Activated T-cell treated with anti-CD3 and anti-CD28 coated beads for 4 hours (primary cell): ENCODE measurements around the gene SCNN1B.
"Not testable (repeated sequence)": the region's sequence is repeated elsewhere in the genome, so short reads cannot be mapped to it uniquely, and the experiment has no call there.

Source experiments
- DNase-seq: peaks from one replicate; pipeline ENCODE4 v3.0.0-alpha.2; 2020

The SCNN1B gene

GRCh38 chr16:23382279-23382678 lies 80.2 kb downstream of the SCNN1B start:
- DNase-seq: no peak

GRCh38 chr16:23383881-23384280 lies 81.8 kb downstream of the SCNN1B start:
- no peak for DNase-seq

DNA sequence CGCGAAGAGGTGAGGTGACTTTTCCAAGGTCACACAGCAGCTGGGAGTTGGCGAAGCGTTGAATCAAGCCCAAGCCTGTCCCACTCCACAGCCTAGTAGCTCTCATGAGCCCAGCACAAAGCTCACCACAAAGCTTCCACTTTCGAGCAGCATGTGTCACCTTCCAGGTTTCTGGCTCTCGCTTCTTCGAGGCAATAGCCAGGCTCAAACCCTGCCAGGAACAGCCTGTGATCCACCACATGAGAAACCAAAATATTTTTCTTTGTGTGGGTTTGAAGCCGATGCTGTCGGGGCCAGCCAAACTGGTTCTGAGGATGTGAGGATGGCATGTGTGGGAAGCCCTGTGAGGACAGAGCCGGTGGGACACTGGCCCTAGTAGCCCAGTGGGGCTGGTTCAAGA lies 82.8 kb downstream of the SCNN1B start:
- DNase-seq: no peak

- DNase-seq: no peak
Observed at GRCh38 chr16:23385441-23385840, 83.3 kb downstream of the SCNN1B start.

DNA sequence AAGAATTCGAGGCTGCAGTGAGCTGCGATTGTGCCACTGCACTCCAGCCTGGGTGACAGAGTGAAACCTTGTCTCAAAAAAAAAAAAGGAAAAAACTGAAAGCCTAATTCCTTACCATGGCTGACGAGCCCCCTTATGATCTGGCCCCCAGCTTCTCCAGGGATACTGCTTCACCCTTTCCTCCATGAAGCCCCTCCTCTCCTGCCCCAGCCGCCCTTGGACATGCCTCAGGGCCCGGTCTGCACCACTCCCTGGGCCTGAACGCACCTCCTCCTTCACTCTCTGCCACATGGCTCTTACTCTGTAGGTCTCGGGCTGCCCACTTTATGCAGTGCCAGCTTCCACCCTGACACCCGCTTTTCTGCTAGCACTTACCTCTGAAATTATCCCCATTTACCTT lies 85.6 kb downstream of the SCNN1B start:
- DNase-seq: no peak

- no peak for DNase-seq
Observed at GRCh38 chr16:23388786-23389185, 86.7 kb downstream of the SCNN1B start.

GRCh38 chr16:23389201-23389600 lies 87.1 kb downstream of the SCNN1B start:
- no peak for DNase-seq

- DNase-seq: not testable (repeated sequence)
Observed at GRCh38 chr16:23389936-23390335, 87.8 kb downstream of the SCNN1B start.

DNA sequence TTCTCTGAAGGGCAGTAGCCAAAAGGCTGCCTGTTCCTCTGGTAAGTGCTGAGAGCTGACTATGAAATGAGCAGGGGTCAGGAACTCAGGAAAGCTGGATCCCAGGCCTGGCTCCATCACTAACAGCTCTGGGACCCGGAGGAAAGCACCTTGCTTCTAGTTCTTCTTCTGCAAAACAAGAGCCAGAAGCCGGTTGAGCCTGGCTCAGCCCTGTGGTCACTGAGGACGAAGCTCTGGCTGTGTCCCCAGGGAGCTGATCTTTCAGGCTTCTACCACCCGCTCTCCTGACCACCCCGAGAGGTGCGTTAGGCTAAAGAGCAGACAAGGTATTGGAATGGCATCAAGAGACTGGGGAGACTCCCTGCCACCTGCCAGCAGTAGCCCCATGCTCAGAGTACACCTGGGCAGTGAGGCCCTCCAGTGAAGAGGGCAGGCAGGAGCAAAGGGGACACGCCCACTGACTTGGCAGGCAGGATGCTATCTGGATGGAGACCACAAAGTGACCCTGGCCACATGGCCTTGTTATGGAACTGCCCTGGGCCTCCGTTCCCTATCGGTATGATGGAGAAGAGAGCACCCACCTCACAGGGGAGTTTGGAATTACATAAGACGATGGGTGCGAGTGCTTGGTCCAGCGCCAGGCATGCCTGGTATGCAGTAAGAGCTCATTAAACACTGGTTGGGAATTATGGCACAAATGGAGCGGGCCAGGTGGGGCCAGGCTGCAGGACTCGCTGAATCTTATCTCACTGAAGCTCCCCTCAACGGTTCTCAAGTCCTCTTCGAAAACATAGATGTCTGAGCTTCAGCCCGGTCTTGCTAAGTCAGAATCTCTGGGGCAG lies 89.5 kb downstream of the SCNN1B start:
- DNase-seq: no peak

GRCh38 chr16:23392223-23392600 lies 90.1 kb downstream of the SCNN1B start:
- DNase-seq: no peak

DNA sequence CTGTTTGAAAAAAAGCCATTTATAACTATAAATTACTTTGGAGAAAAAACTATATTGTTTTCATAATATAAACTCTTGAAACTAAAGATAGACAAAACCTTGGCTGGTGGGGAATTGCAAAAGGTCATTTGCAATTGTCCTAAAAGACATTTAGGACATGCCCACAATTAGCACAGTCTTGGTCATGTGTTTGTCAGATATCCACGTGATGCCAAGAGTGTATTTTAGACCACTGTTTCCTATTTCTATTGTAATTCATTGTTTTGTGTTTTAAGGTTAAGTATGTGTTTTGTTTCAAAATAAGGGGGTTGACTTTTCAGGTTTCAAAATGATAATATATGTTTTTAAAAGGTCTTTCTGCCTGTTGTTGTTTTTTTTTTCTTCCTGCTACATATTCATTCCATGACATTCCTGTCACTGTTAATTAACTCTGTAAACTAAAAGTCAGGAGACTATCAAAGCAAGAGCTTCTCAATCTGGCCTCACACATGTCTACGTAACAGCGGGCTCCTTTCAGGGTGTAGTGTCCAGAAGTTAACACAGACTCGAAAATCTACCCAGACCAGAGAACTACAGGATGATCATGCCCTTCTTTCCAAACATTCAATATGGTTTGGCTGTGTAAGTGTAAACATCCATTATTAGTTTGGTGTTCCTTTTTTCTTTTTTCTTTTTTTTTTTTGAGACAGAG lies 92.2 kb downstream of the SCNN1B start:
- DNase-seq: no peak

- no peak for DNase-seq
Observed at GRCh38 chr16:23395732-23396131, 93.6 kb downstream of the SCNN1B start.

DNA sequence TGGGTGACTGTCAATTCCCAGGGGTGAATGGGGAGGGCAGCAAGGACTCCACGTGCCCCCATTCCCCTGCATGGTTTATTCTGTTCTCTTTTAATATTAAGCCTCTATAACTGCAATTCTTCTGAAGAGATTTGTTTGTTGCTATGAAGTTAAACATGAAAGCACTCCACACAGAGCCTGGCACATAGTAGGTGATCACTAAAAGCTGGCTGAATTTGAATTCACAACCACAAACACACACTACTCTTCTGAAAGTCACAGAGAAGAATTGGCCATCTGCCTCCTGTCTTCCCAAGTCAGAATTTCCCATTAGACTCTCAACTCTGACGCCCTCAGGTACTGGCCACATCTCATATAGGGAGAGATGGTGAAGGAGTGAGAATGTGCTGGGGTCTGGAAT lies 95.4 kb downstream of the SCNN1B start:
- DNase-seq: no peak

- no peak for DNase-seq
Observed at GRCh38 chr16:23398987-23399805, 97.1 kb downstream of the SCNN1B start.

- not testable (repeated sequence) for DNase-seq
Observed at GRCh38 chr16:23400447-23400846, 98.3 kb downstream of the SCNN1B start.

GRCh38 chr16:23401139-23401538 lies 99.0 kb downstream of the SCNN1B start:
- DNase-seq: no peak

DNA sequence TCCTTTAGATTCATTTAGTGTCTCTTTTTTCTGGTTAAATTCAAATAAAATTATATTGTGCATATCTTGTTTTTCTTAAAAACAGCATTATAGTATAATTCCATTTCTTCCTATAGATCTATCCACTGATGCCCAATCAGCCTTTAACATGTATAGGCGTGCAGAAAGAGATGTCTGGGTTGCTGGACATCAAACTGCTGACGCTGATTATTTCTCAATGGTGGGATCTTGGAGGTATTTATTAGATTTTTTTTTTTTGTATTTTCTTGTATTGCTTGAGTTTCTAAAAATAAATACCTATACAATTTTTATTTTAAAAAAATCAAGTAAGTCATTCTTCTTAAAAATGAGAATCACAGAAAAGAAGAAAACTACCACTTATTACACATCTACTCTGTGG lies 100.0 kb downstream of the SCNN1B start:
- DNase-seq: no peak

DNA sequence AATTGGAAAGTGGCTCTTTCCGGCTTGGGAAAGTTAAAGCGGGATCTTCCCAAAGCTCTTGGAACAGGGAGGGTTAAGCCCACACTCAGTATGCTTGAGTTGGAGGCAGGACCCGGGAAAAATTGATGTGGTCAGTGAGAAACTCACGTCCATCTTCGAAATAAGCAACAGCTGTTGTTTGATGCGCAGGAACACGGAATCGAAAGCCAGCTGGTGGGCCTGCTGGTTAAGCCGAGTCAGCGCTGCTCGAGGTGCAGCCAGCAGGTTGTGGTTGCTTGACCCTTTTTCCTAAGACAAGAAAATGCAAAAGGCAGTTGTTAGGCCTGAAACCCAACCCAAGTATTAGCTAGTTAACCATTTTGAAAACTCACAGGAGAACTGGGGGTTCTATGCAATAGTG lies 101.4 kb downstream of the SCNN1B start:
- no peak for DNase-seq

DNA sequence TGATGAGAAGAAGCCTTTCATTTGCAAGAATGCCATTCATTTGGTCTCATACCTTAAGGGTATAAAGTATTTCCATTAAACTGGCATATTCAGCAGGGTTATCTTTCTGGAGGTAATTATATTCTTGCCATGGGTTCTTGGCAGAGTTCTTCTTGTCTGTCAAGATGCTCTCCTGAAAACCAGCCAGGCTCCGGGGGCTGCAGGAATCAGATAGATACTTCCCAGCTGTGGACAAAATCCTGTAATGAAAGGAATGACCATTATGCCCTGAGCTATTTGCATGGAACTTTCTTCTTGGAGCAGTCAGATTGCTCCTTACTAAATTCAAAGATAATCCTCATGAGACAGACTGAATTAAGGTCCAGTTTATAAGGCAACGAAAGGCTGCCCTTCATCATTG lies 103.9 kb downstream of the SCNN1B start:
- DNase-seq: no peak

DNA sequence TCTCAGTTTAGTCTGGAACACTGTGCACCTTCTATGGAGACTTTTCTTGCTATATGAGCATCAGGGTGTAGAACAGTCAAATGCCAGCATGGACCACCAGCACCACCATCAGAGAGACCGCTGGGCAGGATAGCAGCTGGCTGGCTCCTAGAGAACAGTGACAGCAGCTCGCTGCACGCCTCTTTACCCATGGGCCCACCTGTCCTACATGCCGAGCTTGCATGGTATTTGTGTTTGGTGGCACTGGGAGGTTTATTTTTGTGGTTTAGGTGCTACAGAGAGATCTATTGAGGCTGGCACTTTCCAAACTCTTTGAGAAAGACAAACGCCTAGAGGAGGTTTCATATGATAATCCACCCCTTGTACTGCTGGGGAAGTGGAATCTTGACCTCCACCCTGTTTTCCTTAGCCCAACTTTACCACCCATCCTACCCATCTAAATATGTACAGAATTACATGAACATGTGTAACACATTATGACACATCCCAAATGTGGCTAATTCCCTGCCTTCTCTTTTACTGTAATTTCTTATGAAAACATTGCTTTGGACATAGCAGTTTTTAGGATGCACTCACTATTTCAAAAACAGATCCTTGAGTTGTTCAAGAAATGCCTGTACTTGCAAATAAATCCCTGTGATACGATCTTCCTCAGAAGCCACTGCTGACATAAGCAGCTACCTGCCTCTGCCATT lies 104.6 kb downstream of the SCNN1B start:
- no peak for DNase-seq

- no peak for DNase-seq
Observed at GRCh38 chr16:23407436-23408127, 105.5 kb downstream of the SCNN1B start.

DNA sequence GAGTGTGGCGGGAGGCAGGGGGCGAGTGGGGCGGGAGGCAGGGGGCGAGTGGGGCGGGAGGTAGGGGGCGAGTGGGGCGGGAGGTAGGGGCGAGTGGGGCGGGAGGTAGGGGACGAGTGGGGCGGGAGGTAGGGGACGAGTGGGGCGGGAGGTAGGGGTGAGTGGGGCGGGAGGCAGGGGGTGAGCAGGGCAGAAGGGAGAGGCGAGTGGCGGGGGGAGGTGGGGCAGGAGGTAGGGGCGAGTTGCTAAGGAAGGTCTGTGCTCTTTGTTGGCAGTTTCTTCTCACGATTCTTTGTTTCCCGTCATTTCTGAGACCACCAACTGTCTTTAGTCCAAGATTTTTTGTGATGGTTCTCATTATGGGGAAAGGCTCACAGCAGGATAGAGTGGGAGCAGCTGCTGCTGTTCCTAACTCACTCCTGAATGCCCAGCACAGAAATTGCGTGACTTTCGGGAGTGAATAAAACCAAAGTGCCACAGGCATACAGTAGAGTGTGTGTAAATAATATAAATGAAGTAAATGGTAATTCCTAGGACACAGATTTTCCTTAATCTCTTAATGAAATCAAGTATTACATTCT lies 106.2 kb downstream of the SCNN1B start:
- no peak for DNase-seq
